Hematopoietic multipotent progenitor cell (in vitro differentiated cells): ENCODE results near the gene RNF32. TPM values are rescaled to one million over a fixed set of nuclear protein-coding genes. Genes with fewer than 3 reads are reported as not detected.

Source experiments
- DNase-seq, 3 donors: peaks; one replicate each; pipeline ENCODE4 v3.0.0-alpha.2; 2011 to 2015; ENCODE audit warnings: low read depth in 2 of 3, low spot score in 2 of 3
- total RNA-seq: library from RNA; depleted of rRNA; stranded (reverse); fragments of >200 nt; gene quantifications from one replicate; pipeline ENCODE4 v1.2.3, GENCODE V29; 2012

RNF32 gene
- total RNA-seq, 1 donor, result 0.27 TPM

DNA sequence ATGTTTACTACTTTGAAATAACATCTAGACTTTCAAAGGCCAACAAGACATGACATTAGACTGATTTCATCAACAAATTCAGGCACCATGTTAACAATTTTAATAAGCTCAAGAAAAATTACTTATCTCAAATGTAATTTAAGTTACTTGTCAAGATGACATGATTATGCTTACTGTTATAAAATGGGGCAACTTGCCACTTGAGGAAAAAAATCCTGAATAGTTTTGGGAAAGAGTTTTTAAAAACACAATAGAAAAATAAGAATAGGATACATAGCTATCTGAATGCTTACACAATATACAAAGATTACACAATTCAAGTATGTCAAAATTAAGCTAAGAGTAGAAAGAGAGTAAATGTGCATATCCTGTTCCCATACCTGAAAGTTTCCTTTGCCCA, 85.4 kb downstream of the RNF32 start:
- no peak for DNase-seq
